SK-N-SH (cell line): Measurements from ENCODE around the gene CYTL1.

ENCODE experiments used
- ELF1 ChIP-seq: IDR thresholded peaks from 2 replicates; pipeline ENCODE4 v1.4.0; 2012
- EZH2phosphoT487 ChIP-seq: fragments of 200-600 bp; sonication (generic); IDR thresholded peaks from 2 replicates; pipeline ENCODE4 v1.6.1; 2017; ENCODE audit warnings: low read depth, mixed run types, mild to moderate bottlenecking, antibody characterized with exemption, moderate library complexity, borderline replicate concordance
- FOXM1 ChIP-seq: IDR thresholded peaks from 2 replicates; pipeline ENCODE4 v1.4.0; 2012; ENCODE audit warnings: low read depth, mild to moderate bottlenecking
- GABPA ChIP-seq: IDR thresholded peaks from 2 replicates; pipeline ENCODE4 v1.4.0; 2012; ENCODE audit warnings: low read depth, mild to moderate bottlenecking
- NRF1 ChIP-seq: IDR thresholded peaks from 2 replicates; pipeline ENCODE4 v1.6.1; 2012; ENCODE audit warnings: low read depth, mild to moderate bottlenecking, low read length
- POLR2AphosphoS5 ChIP-seq: IDR thresholded peaks from 2 replicates; pipeline ENCODE4 v1.6.1; 2012; ENCODE audit warnings: low read depth, low read length
- RAD21 ChIP-seq: IDR thresholded peaks from 2 replicates; pipeline ENCODE4 v1.6.1; 2012; ENCODE audit warnings: mild to moderate bottlenecking, low read length
- TAF1 ChIP-seq: IDR thresholded peaks from 2 replicates; pipeline ENCODE4 v1.6.1; 2012; ENCODE audit warnings: low read depth, mild to moderate bottlenecking, low read length, moderate library complexity, borderline replicate concordance
- USF2 ChIP-seq: fragments of 150-350 bp; IDR thresholded peaks from 2 replicates; pipeline ENCODE4 v1.6.1; 2017; ENCODE audit warnings: antibody characterized with exemption, low read length, low read depth, borderline replicate concordance
- TF ChIP-seq, protein P1 (sequence below): fragments of 200-600 bp; sonication (generic); IDR thresholded peaks from 2 replicates; pipeline ENCODE4 v1.6.1; 2017; ENCODE audit warnings: antibody characterized with exemption, mild to moderate bottlenecking, moderate library complexity
- TF ChIP-seq, protein P2 (sequence below): IDR thresholded peaks from 2 replicates; pipeline ENCODE4 v1.4.0; 2012; ENCODE audit warnings: low read depth, borderline replicate concordance
- TF ChIP-seq, protein P3 (sequence below): IDR thresholded peaks from 2 replicates; pipeline ENCODE4 v1.6.1; 2012; ENCODE audit warnings: mild to moderate bottlenecking, low read depth, low read length, moderate library complexity
- TF ChIP-seq, protein P4 (sequence below): IDR thresholded peaks from 2 replicates; pipeline ENCODE4 v1.4.0; 2012; ENCODE audit warnings: low read depth

DNA sequence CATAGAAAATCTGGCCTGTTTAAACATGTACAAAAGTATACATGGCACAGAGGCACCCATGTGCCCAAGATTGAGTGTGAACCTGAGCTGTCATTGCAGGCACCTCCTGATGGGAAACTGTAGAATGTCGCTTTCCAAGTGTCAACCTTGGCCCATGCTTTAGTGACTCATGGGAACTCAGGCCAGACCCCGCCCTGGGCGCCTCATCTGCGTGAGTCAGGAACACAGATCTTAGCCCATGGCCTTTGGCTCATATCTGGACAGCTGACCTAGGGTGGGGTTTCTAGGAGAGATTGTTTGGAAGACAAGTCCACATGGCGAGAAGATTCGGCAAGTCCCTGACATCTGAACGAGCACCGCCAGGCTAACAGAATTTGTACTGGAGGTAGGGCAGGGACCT is 50.0 kb downstream of the CYTL1 start:
- TF ChIP-seq ELF1 (no peak), TAF1 (no peak), FOXM1 (no peak), NRF1 (no peak), EZH2phosphoT487 (no peak), RAD21 (no peak), GABPA (no peak), USF2 (no peak), POLR2AphosphoS5 (no peak)
- TF ChIP-seq, protein P1, sequence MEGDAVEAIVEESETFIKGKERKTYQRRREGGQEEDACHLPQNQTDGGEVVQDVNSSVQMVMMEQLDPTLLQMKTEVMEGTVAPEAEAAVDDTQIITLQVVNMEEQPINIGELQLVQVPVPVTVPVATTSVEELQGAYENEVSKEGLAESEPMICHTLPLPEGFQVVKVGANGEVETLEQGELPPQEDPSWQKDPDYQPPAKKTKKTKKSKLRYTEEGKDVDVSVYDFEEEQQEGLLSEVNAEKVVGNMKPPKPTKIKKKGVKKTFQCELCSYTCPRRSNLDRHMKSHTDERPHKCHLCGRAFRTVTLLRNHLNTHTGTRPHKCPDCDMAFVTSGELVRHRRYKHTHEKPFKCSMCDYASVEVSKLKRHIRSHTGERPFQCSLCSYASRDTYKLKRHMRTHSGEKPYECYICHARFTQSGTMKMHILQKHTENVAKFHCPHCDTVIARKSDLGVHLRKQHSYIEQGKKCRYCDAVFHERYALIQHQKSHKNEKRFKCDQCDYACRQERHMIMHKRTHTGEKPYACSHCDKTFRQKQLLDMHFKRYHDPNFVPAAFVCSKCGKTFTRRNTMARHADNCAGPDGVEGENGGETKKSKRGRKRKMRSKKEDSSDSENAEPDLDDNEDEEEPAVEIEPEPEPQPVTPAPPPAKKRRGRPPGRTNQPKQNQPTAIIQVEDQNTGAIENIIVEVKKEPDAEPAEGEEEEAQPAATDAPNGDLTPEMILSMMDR: no peak
- TF ChIP-seq, protein P2, sequence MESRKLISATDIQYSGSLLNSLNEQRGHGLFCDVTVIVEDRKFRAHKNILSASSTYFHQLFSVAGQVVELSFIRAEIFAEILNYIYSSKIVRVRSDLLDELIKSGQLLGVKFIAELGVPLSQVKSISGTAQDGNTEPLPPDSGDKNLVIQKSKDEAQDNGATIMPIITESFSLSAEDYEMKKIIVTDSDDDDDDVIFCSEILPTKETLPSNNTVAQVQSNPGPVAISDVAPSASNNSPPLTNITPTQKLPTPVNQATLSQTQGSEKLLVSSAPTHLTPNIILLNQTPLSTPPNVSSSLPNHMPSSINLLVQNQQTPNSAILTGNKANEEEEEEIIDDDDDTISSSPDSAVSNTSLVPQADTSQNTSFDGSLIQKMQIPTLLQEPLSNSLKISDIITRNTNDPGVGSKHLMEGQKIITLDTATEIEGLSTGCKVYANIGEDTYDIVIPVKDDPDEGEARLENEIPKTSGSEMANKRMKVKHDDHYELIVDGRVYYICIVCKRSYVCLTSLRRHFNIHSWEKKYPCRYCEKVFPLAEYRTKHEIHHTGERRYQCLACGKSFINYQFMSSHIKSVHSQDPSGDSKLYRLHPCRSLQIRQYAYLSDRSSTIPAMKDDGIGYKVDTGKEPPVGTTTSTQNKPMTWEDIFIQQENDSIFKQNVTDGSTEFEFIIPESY: no peak
- TF ChIP-seq, protein P3, sequence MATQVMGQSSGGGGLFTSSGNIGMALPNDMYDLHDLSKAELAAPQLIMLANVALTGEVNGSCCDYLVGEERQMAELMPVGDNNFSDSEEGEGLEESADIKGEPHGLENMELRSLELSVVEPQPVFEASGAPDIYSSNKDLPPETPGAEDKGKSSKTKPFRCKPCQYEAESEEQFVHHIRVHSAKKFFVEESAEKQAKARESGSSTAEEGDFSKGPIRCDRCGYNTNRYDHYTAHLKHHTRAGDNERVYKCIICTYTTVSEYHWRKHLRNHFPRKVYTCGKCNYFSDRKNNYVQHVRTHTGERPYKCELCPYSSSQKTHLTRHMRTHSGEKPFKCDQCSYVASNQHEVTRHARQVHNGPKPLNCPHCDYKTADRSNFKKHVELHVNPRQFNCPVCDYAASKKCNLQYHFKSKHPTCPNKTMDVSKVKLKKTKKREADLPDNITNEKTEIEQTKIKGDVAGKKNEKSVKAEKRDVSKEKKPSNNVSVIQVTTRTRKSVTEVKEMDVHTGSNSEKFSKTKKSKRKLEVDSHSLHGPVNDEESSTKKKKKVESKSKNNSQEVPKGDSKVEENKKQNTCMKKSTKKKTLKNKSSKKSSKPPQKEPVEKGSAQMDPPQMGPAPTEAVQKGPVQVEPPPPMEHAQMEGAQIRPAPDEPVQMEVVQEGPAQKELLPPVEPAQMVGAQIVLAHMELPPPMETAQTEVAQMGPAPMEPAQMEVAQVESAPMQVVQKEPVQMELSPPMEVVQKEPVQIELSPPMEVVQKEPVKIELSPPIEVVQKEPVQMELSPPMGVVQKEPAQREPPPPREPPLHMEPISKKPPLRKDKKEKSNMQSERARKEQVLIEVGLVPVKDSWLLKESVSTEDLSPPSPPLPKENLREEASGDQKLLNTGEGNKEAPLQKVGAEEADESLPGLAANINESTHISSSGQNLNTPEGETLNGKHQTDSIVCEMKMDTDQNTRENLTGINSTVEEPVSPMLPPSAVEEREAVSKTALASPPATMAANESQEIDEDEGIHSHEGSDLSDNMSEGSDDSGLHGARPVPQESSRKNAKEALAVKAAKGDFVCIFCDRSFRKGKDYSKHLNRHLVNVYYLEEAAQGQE: no peak
- TF ChIP-seq, protein P4, sequence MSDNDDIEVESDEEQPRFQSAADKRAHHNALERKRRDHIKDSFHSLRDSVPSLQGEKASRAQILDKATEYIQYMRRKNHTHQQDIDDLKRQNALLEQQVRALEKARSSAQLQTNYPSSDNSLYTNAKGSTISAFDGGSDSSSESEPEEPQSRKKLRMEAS: no peak
